Neural crest cell (in vitro differentiated cells): Measurements from ENCODE around the gene MCF2L. TPM values are rescaled to one million over a fixed set of nuclear protein-coding genes. Genes with fewer than 3 reads are reported as not detected.

Experiments
- DNase-seq: peaks from one replicate; pipeline ENCODE4 v3.0.0; 2021; ENCODE audit warnings: low read depth, mixed read lengths, low spot score
- H3K27ac Mint-ChIP-seq: one replicate; pipeline ENCODE4 v1.8.0; 2021; ENCODE audit warnings: mild to moderate bottlenecking, mixed read lengths; ENCODE audit not compliant: unreplicated experiment
- H3K27me3 Mint-ChIP-seq: 2 replicates; pipeline ENCODE4 v1.8.0; 2021; ENCODE audit warnings: low read depth, mild to moderate bottlenecking, mixed read lengths
- H3K36me3 Mint-ChIP-seq: 2 replicates; pipeline ENCODE4 v1.8.0; 2021; ENCODE audit warnings: low read depth, mild to moderate bottlenecking, mixed read lengths
- H3K4me1 Mint-ChIP-seq: 2 replicates; pipeline ENCODE4 v1.8.0; 2021; ENCODE audit warnings: mixed read lengths
- H3K4me3 Mint-ChIP-seq: one replicate; pipeline ENCODE4 v1.8.0; 2021; ENCODE audit warnings: mild to moderate bottlenecking, mixed read lengths
- H3K9me3 Mint-ChIP-seq: 2 replicates; pipeline ENCODE4 v1.8.0; 2021; ENCODE audit warnings: mixed read lengths
- CTCF ChIP-seq: fragments of 200-600 bp; sonication (generic); conservative IDR thresholded peaks from 2 replicates; pipeline ENCODE4 v1.5.0; 2021; ENCODE audit warnings: antibody characterized with exemption, mild to moderate bottlenecking
- total RNA-seq: library from RNA; stranded (reverse); gene quantifications from 2 replicates; pipeline ENCODE4 v1.2.1, GENCODE V29; 2021

MCF2L gene
- total RNA-seq, 1 donor from 2014 or later: 59.9 TPM

GRCh38 chr13:113120300-113121182, 151.5 kb downstream of the MCF2L start:
- Mint-ChIP-seq H3K4me1 (peaks cover 12% of the 10 kb centered on the region), H3K36me3 (no peaks in the 10 kb centered on the region), H3K27ac (no peak overlapping the region), H3K27me3 (peaks cover 3% of the 10 kb centered on the region), H3K9me3 (no peaks in the 10 kb centered on the region), H3K4me3 (no peak overlapping the region)
- DNase-seq: no peak
- TF ChIP-seq CTCF: no peak

- Mint-ChIP-seq H3K36me3 (no peaks in the 10 kb centered on the region), H3K9me3 (no peaks in the 10 kb centered on the region), H3K4me1 (peaks cover 12% of the 10 kb centered on the region), H3K27ac (peak overlapping the region; percentile 35), H3K4me3 (no peak overlapping the region), H3K27me3 (peaks cover 3% of the 10 kb centered on the region)
- no peak for TF ChIP-seq CTCF
- DNase-seq: no peak
Measured at GRCh38 chr13:113121183-113121927, 152.3 kb downstream of the MCF2L start.

GRCh38 chr13:113121928-113122471, 153.0 kb downstream of the MCF2L start:
- H3K27ac Mint-ChIP-seq: no peak overlapping the region
- peaks cover 12% of the 10 kb centered on the region for H3K4me1 Mint-ChIP-seq
- no peak overlapping the region for H3K4me3 Mint-ChIP-seq
- no peaks in the 10 kb centered on the region for H3K9me3 Mint-ChIP-seq
- H3K27me3 Mint-ChIP-seq: peaks cover 3% of the 10 kb centered on the region
- DNase-seq: no peak
- no peaks in the 10 kb centered on the region for H3K36me3 Mint-ChIP-seq
- no peak for TF ChIP-seq CTCF

- Mint-ChIP-seq H3K4me1 (peaks cover 12% of the 10 kb centered on the region), H3K4me3 (no peak within 1 kb of the TSS), H3K27me3 (peaks cover 3% of the 10 kb centered on the region), H3K27ac (no peak within 1 kb of the TSS), H3K9me3 (no peaks in the 10 kb centered on the region), H3K36me3 (no peaks in the 10 kb centered on the region)
- DNase-seq: peak; percentile 29
- no peak for TF ChIP-seq CTCF
Measured at GRCh38 chr13:113122550-113123225, 153.7 kb downstream of the MCF2L start, which contains the start of gene F10. F10 (plus strand) TSS chr13:113122799; CDS start chr13:113122856, 57 bp downstream.
